ENCODE data around the gene EMD. TPM values are rescaled to one million over a fixed set of nuclear protein-coding genes. Genes with fewer than 3 reads are reported as not detected.
A peak's percentile ranks its signal among the peaks of the same experiment; 100 is the strongest.

The EMD gene
- total and polyA plus RNA-seq, 10 of the 15 experiments (the other 5 are each of a cell fraction or from before 2014, with no cell fraction given): 0.76 to 100 (median 43.2) TPM

GRCh38 chrX:154428176-154429171 is 49.4 kb downstream of the EMD start, which contains the start of gene ATP6AP1 (continued):
- TF ChIP-seq MLLT1 (IDR thresholded peaks at IDR 0.05) (peak; percentile 91), RCOR1 (conservative IDR thresholded peaks at IDR 0.05; ENCODE audit: low read depth, low read length) (no peak), DPF2 (IDR thresholded peaks at IDR 0.05) (peak; percentile 98), NRF1 (conservative IDR thresholded peaks at IDR 0.05; ENCODE audit: low read depth, low read length) (no peak), ZNF274 (IDR thresholded peaks at IDR 0.05; ENCODE audit: insufficient read depth, insufficient read length) (no peak), SMC3 (IDR thresholded peaks at IDR 0.05; ENCODE audit: borderline replicate concordance, low read length) (no peak), ZNF687 (IDR thresholded peaks at IDR 0.05) (no peak), POLR2AphosphoS2 (IDR thresholded peaks at IDR 0.05; ENCODE audit: low read depth, low read length) (no peak), POLR2A (IDR thresholded peaks at IDR 0.05; ENCODE audit: low read depth, low read length) (peak; percentile 87), HDGF (IDR thresholded peaks at IDR 0.05) (no peak), BMI1 (IDR thresholded peaks at IDR 0.05; ENCODE audit: borderline replicate concordance) (no peak), ASH2L (IDR thresholded peaks at IDR 0.05; ENCODE audit: borderline replicate concordance, low read depth) (no peak), NFYA (IDR thresholded peaks at IDR 0.05; ENCODE audit: borderline replicate concordance, low read depth, low read length) (peak; percentile 27; the same call in 1 of the 2 replicates), E4F1 (IDR thresholded peaks at IDR 0.05; ENCODE audit: borderline replicate concordance, partially characterized antibody) (no peak), CEBPZ (IDR thresholded peaks at IDR 0.05; ENCODE audit: low read depth, low read length) (no peak), TCF7 (IDR thresholded peaks at IDR 0.05; ENCODE audit: borderline replicate concordance) (no peak)
